OCI-LY1 (cell line): ENCODE measurements around the gene SFT2D2.

Experiments used
- CTCF ChIP-seq: fragments of 200-600 bp; sonication (generic), shearing (Covaris generic); IDR thresholded peaks from 2 replicates; pipeline ENCODE4 v1.5.1; 2017; ENCODE audit warnings: mild to moderate bottlenecking, antibody characterized with exemption, low read length, moderate library complexity, mixed read lengths
- EZH2 ChIP-seq: fragments of 200-600 bp; sonication (generic), shearing (Covaris generic); IDR thresholded peaks from 2 replicates; pipeline ENCODE4 v1.8.0; 2017; ENCODE audit warnings: borderline replicate concordance, mixed run types, mild to moderate bottlenecking, antibody characterized with exemption, low read length, moderate library complexity, mixed read lengths

- TF ChIP-seq CTCF (no peak), EZH2 (no peak)
These were observed 31.6 kb downstream of the SFT2D2 start for GRCh38 chr1:168257397-168257796.
